Liver (tissue), 9 donors: ENCODE data around the gene VGLL4. TPM values are rescaled to one million over a fixed set of nuclear protein-coding genes. Genes with fewer than 3 reads are reported as not detected.

Source experiments
- DNase-seq: peaks from one replicate; pipeline ENCODE4 v3.0.0-alpha.2; 2017; ENCODE audit warnings: low spot score
- H3K27ac ChIP-seq, 2 donors: one replicate each; pipeline ENCODE4 v1.7.0; 2013; ENCODE audit warnings: inconsistent platforms in 2 of 2, low read length in 2 of 2, control low read depth in 1 of 2, low read depth in 1 of 2, mild to moderate bottlenecking in 1 of 2
- H3K27me3 ChIP-seq, 4 donors: one replicate each; pipeline versions ENCODE4 v1.6.1 to v1.7.0; 2013; ENCODE audit warnings: low read length in 3 of 4, inconsistent platforms in 1 of 4, mild to moderate bottlenecking in 1 of 4, moderate library complexity in 1 of 4; ENCODE audit not compliant: control insufficient read depth in 4 of 4, insufficient read depth in 4 of 4
- H3K36me3 ChIP-seq, 4 donors: one replicate each; pipeline versions ENCODE4 v1.6.1 to v1.7.0; 2013; ENCODE audit warnings: low read length in 3 of 4, mild to moderate bottlenecking in 3 of 4, low read depth in 1 of 4, moderate library complexity in 1 of 4; ENCODE audit not compliant: control insufficient read depth in 4 of 4, insufficient read depth in 3 of 4
- H3K4me1 ChIP-seq, 4 donors: one replicate each; pipeline versions ENCODE4 v1.6.1 to v1.7.0; 2013; ENCODE audit warnings: low read length in 3 of 4, mild to moderate bottlenecking in 3 of 4, moderate library complexity in 1 of 4; ENCODE audit not compliant: control insufficient read depth in 4 of 4, insufficient read depth in 4 of 4
- H3K4me3 ChIP-seq, 3 donors: one replicate each; pipeline versions ENCODE4 v1.6.1 to v1.7.0; 2013; ENCODE audit warnings: low read length in 3 of 3, control low read depth in 1 of 3, low read depth in 1 of 3, mild to moderate bottlenecking in 1 of 3
- H3K9ac ChIP-seq, 2 donors: one replicate each; pipeline ENCODE4 v1.7.0; 2013; ENCODE audit warnings: low read length in 2 of 2, mild to moderate bottlenecking in 2 of 2, moderate library complexity in 2 of 2, control low read depth in 1 of 2, low read depth in 1 of 2
- H3K9me3 ChIP-seq, 4 donors: one replicate each; pipeline versions ENCODE4 v1.6.1 to v1.7.0; 2013; ENCODE audit warnings: low read length in 3 of 4; ENCODE audit not compliant: control insufficient read depth in 4 of 4
- ATF3 ChIP-seq: IDR thresholded peaks from 2 replicates; pipeline ENCODE4 v1.6.1; 2016; ENCODE audit warnings: antibody characterized with exemption
- CTCF ChIP-seq: fragments of 150-350 bp; IDR thresholded peaks from 2 replicates; pipeline ENCODE4 v1.5.1; 2017; ENCODE audit warnings: improper control_type of control experiment, low read depth, low read length; ENCODE audit not compliant: missing input control
- EGR1 ChIP-seq, 2 donors: IDR thresholded peaks; 2 replicates each; pipeline ENCODE4 v1.6.1; 2016 to 2018; ENCODE audit warnings: antibody characterized with exemption in 2 of 2, low read depth in 2 of 2
- FOXA1 ChIP-seq: IDR thresholded peaks from 2 replicates; pipeline ENCODE4 v1.6.1; 2016; ENCODE audit warnings: antibody characterized with exemption
- FOXA2 ChIP-seq: IDR thresholded peaks from 2 replicates; pipeline ENCODE4 v1.6.1; 2016; ENCODE audit warnings: antibody characterized with exemption
- GABPA ChIP-seq, 2 donors: IDR thresholded peaks in 1 of 2; conservative IDR thresholded peaks in 1 of 2; 2 replicates each; pipeline ENCODE4 v1.6.1; 2016; ENCODE audit warnings: antibody characterized with exemption in 2 of 2, mild to moderate bottlenecking in 1 of 2, moderate library complexity in 1 of 2
- HNF4A ChIP-seq, 2 donors: conservative IDR thresholded peaks; 2 replicates each; pipeline ENCODE4 v1.6.1; 2016; ENCODE audit warnings: antibody characterized with exemption in 2 of 2, mild to moderate bottlenecking in 2 of 2
- HNF4G ChIP-seq: IDR thresholded peaks from 2 replicates; pipeline ENCODE4 v1.6.1; 2016; ENCODE audit warnings: antibody characterized with exemption
- JUND ChIP-seq, 2 donors: IDR thresholded peaks; 2 replicates each; pipeline ENCODE4 v1.6.1; 2016; ENCODE audit warnings: antibody characterized with exemption in 2 of 2
- MAX ChIP-seq: IDR thresholded peaks from 2 replicates; pipeline ENCODE4 v1.6.1; 2016; ENCODE audit warnings: antibody characterized with exemption
- NR2F2 ChIP-seq: IDR thresholded peaks from 2 replicates; pipeline ENCODE4 v1.6.1; 2016; ENCODE audit warnings: antibody characterized with exemption
- RAD21 ChIP-seq, 2 donors: IDR thresholded peaks; 2 replicates each; pipeline ENCODE4 v1.6.1; 2016; ENCODE audit warnings: antibody characterized with exemption in 2 of 2, mild to moderate bottlenecking in 2 of 2
- REST ChIP-seq: IDR thresholded peaks from 2 replicates; pipeline ENCODE4 v1.6.1; 2016; ENCODE audit warnings: antibody characterized with exemption, mild to moderate bottlenecking
- RXRA ChIP-seq, 2 donors: IDR thresholded peaks; 2 replicates each; pipeline ENCODE4 v1.6.1; 2017 to 2018; ENCODE audit warnings: antibody characterized with exemption in 2 of 2, mild to moderate bottlenecking in 1 of 2
- SP1 ChIP-seq: IDR thresholded peaks from 2 replicates; pipeline ENCODE4 v1.6.1; 2018; ENCODE audit warnings: antibody characterized with exemption, mild to moderate bottlenecking
- TAF1 ChIP-seq: conservative IDR thresholded peaks from 2 replicates; pipeline ENCODE4 v1.6.1; 2016; ENCODE audit warnings: antibody characterized with exemption, mild to moderate bottlenecking
- YY1 ChIP-seq: IDR thresholded peaks from 2 replicates; pipeline ENCODE4 v1.6.1; 2016; ENCODE audit warnings: antibody characterized with exemption, mild to moderate bottlenecking
- ZBTB33 ChIP-seq: IDR thresholded peaks from 2 replicates; pipeline ENCODE4 v1.6.1; 2016; ENCODE audit warnings: antibody characterized with exemption
- WGBS: extraction: QIAGEN DNeasy Blood & Tissue Kit; methylation state at CpG from one replicate; pipeline ENCODE4 v1.1.7; 2013; 5-methylcytosine and 5-hydroxymethylcytosine counted together
- polyA plus RNA-seq, 2 donors: library from polyadenylated mRNA; stranded (reverse) in 1 of 2; unstranded in 1 of 2; fragments of 200-250 nt in 1 of 2; fragments of >200 nt in 1 of 2; fragmentation: Nextera tagmentation in 1 of 2; extraction: Ambion mirVana in 1 of 2; gene quantifications; one replicate each; pipeline versions ENCODE4 v1.2.1 to v1.2.3, GENCODE V29; 2013 to 2015
- total RNA-seq, 2 donors: library from RNA; depleted of rRNA; stranded (reverse); fragments of >200 nt; gene quantifications; one replicate each; pipeline ENCODE4 v1.2.3, GENCODE V29; 2014
- donor health status: healthy.
- donor health status: healthy.
- donor health status: healthy.
- donor health status: healthy.
- donor health status: healthy.

VGLL4 gene
- total and polyA plus RNA-seq, 4 donors, result 7.2 to 27.9 (median 13.0) TPM

- no peak for DNase-seq
- H3K4me1 ChIP-seq, result peaks cover 0 to 12% (median 5%) of the 10 kb centered on the region in 4 donors
- no peaks in the 10 kb centered on the region for H3K9me3 ChIP-seq
- peak overlapping the region in 2 of 3 donors; percentile 65 to 93 for H3K4me3 ChIP-seq
- H3K27ac ChIP-seq, result peak overlapping the region; percentile 94
- H3K27me3 ChIP-seq, result no peaks in the 10 kb centered on the region
- H3K36me3 ChIP-seq, result no peaks in the 10 kb centered on the region
- TF ChIP-seq HNF4G (no peak), JUND (IDR thresholded peaks at IDR 0.05) (no peak), MAX (no peak), NR2F2 (no peak), RAD21 (IDR thresholded peaks at IDR 0.05) (no peak), FOXA1 (no peak), HNF4A (conservative IDR thresholded peaks at IDR 0.05) (no peak), EGR1 (IDR thresholded peaks at IDR 0.05; ENCODE audit: low read depth in 2 of 2) (no peak), GABPA (IDR thresholded peaks at IDR 0.05 in 1 of 2, conservative IDR thresholded peaks at IDR 0.05 in 1 of 2) (no peak)
- WGBS, result 20% methylated on average over 2 of the region's 2 CpGs
- peak overlapping the region in 1 of 2 donors; percentile 8 for H3K9ac ChIP-seq
Measured at GRCh38 chr3:11641316-11641682, 2.4 kb downstream of the VGLL4 start.

GRCh38 chr3:11640009-11640673, 3.6 kb downstream of the VGLL4 start:
- Histone ChIP-seq H3K9ac (no peak overlapping the region), H3K9me3 (no peaks in the 10 kb centered on the region), H3K36me3 (no peaks in the 10 kb centered on the region), H3K4me1 (peaks cover 0 to 16% (median 9%) of the 10 kb centered on the region in 4 donors), H3K27ac (no peak overlapping the region), H3K27me3 (no peaks in the 10 kb centered on the region), H3K4me3 (no peak overlapping the region)
- no peak for DNase-seq
- WGBS, result 91% methylated on average over 9 of the region's 9 CpGs
- no peak for TF ChIP-seq MAX
- TF ChIP-seq YY1, result no peak
- no peak for TF ChIP-seq GABPA (IDR thresholded peaks at IDR 0.05 in 1 of 2, conservative IDR thresholded peaks at IDR 0.05 in 1 of 2)
- no peak for TF ChIP-seq FOXA2
- TF ChIP-seq EGR1 (IDR thresholded peaks at IDR 0.05; ENCODE audit: low read depth in 2 of 2), result no peak
- no peak for TF ChIP-seq RAD21 (IDR thresholded peaks at IDR 0.05)
- TF ChIP-seq CTCF, result no peak
- no peak for TF ChIP-seq ZBTB33
- no peak for TF ChIP-seq SP1
- TF ChIP-seq REST, result no peak
- no peak for TF ChIP-seq HNF4A (conservative IDR thresholded peaks at IDR 0.05)
- no peak for TF ChIP-seq ATF3
- no peak for TF ChIP-seq RXRA (IDR thresholded peaks at IDR 0.05)
- TF ChIP-seq TAF1, result no peak
- TF ChIP-seq HNF4G, result no peak
